HG03442 (cell line): ENCODE results near the gene ZNF738.

Experiments used
- ATAC-seq: cut with Tn5 transposase; IDR thresholded peaks from one replicate; pipeline ENCODE4 v1.9.1; 2021; ENCODE audit warnings: mild to moderate bottlenecking, moderate library complexity; ENCODE audit not compliant: unreplicated experiment

The ZNF738 gene

GRCh38 chr19:21422244-21422643 lies 63.4 kb downstream of the ZNF738 start:
- no peak for ATAC-seq

- ATAC-seq = no peak
Observed at GRCh38 chr19:21423057-21424041, 64.5 kb downstream of the ZNF738 start.
